ENCODE measurements around the gene CNTNAP2.
"Not testable (repeated sequence)": the region's sequence is repeated elsewhere in the genome, so short reads cannot be mapped to it uniquely, and the experiment has no call there.

Gene CNTNAP2

DNA sequence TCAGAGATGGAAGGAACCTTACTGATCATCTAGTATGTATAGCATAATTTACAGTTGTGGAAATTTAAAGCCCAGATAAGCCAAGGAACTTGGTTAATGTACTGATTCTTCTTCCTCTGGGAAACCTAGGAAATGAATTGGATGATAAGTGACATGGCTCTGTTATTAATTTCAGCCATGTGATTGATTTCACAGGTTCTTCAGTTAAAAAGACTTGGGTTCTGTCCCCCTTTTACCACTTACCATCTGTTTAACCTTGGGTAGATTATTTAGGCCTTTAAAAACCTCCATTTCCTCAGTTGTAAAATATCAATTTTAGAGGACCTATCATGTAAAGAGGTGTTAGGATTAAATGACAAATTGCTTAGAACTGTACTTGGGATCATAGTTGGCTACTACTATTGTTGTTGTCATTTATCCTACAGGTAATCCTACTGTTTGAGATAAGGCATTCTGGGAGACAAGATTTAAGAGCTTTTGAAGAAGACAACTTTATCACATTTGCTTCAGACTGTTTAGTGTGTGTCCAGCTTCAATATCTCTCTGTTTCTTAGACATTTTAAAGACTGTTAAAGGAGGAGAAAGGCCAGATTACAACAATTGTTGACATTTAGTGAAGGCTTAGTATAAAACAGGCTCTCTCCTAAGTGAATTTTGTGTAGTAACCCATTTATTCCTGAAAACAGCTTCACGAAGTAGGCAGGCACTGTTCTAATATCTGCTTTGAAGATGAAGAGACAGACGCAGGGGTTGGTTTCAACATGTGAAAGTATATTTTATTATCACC, 1476.9 kb downstream of the CNTNAP2 start:
- DNase-seq, result no peak

GRCh38 chr7:147595042-147595441, 1478.4 kb downstream of the CNTNAP2 start:
- DNase-seq, result no peak

DNA sequence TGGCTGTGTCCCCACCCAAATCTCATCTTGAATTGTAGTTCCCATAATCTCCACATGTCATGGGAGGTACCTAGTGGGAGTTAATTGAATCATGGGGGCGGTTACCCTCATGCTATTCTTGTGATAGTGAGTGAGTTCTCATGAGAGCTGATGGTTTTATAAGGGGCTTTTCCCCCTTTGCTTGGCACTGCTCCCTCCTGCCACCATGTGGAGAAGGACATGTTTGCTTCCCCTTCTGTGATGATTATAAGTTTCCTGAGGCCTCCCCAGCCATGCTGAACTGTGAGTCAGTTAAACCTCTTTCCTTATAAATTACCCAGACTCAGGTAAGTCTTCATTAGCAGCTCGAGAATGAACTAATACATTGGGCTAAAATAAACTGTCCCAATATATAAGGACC, 1482.1 kb downstream of the CNTNAP2 start:
- not testable (repeated sequence) for DNase-seq

- no peak for DNase-seq
Measured at GRCh38 chr7:147605323-147605722, 1488.7 kb downstream of the CNTNAP2 start.

DNA sequence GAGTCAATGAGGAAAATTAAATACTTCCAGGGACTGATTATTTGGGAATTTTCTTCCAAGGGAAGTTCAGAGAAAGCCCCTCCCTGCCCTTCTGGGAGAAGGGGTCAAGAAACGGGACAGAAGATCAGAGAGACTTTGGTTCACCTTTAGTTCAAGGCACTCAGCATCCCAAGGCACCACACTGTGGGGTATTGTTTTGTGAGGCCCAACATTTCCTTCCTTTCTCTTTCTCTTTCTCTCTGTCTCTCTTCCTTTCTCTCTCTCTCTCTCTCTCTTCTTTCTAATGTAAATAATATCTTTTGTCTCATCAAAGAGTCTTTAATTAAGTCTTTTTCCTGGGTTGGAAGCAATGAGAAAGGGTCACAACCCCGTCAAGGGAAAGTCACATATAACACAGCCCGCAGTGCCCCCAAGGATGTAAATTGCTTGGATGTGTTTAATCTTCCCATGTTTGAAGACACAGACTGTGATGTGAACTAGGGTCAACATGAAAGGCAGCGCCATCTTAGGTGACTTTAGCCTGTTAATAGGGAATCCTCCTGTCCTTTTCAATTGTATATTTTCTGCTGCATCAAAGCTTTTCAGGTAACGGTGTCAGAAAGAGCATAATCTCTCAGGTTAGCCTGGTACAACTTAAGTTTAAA, 1490.7 kb downstream of the CNTNAP2 start:
- no peak for DNase-seq

DNA sequence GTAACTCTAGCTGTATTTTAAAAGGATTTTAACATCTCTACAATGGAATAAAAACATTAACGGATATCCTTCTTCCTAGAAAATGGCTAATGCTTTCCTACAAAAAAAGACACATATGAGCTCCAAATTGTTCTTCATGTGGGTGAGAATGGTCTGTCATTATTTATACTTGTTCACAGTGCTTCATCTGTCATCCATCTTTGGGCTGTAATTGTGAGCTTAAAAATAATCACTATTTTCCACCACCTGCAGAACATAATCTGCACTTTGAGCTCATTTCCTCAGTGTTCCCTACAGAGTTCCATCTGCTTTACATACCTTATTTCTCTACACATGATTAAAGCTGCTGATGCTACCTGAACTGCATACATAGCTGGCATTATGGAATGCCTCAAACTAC, 1494.8 kb downstream of the CNTNAP2 start:
- DNase-seq, result no peak

- no peak for DNase-seq
Measured at GRCh38 chr7:147635288-147635687, 1518.7 kb downstream of the CNTNAP2 start.

DNA sequence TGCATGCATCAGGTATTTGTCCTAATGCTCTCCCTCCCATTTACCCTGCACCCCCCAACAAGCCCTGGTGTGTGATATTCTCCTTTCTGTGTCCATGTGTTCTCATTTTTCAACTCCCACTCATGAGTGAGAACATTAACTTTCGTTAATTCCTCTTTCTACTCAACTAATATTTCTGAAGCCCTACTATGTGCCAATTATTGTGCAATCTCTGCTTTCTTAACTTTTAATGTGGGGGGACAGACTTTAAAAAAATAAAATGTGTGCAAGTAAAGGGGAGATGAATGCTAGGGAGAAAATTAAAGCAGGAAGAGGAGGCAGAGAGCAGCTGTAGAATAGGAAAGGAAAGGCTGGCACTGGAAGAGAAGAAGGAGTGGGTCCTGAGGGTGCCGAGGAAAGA, 1520.0 kb downstream of the CNTNAP2 start:
- no peak for DNase-seq

GRCh38 chr7:147638566-147638965, 1522.0 kb downstream of the CNTNAP2 start:
- no peak for DNase-seq

DNA sequence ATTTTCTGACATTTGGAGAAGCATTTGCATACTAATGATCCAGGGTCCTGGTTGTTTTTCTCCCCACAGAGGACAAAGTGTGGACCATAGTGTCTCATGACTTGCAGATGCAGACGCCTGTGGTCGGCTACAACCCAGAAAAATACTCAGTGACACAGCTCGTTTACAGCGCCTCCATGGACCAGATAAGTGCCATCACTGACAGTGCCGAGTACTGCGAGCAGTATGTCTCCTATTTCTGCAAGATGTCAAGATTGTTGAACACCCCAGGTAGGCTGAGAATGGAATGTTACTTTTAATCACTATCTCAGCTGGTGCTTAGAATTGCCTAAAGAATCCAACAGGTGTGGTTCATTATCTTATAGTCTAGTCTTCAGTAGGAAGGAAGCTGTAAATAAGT, 1522.4 kb downstream of the CNTNAP2 start:
- DNase-seq, result no peak

DNA sequence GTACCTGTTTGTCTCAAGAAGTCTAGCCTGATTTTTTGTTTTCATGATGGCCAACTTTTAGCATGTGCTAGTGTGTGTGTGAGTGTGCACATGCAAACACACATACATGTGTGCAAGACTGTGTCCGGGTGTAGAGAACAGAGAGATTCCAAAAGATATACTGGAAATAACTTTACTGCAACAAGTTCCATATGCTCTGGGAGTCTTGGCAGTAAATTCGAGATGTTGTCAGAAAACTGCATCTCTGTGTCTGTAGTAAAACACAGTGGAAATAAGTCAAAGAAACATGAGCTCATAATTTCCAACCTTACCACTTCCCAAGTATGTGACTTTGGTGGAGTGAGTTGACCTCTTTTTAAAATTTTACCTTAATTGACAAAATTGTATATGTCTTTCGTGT, 1523.2 kb downstream of the CNTNAP2 start:
- no peak for DNase-seq

DNA sequence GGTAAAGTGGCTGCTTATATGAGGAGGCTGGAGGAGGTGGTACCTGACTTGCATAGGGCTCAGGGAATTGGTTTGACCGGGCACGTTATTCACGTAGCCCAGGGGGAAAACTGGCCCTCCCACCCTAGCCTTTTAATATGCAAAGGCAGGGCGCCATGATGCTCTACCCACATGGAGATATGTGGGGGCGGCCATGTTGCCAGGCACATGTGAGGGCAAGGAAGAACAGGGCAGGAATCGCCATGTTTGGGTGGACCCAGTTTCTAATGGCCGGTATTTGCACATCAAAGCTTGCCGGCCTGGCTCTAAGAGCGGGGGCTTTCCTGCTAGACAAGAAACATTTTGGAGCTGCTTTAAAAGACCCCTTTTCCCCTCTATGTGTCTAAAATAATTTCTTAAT, 1524.2 kb downstream of the CNTNAP2 start:
- DNase-seq, result no peak

- no peak for DNase-seq
Measured at GRCh38 chr7:147646568-147646967, 1530.0 kb downstream of the CNTNAP2 start.

DNA sequence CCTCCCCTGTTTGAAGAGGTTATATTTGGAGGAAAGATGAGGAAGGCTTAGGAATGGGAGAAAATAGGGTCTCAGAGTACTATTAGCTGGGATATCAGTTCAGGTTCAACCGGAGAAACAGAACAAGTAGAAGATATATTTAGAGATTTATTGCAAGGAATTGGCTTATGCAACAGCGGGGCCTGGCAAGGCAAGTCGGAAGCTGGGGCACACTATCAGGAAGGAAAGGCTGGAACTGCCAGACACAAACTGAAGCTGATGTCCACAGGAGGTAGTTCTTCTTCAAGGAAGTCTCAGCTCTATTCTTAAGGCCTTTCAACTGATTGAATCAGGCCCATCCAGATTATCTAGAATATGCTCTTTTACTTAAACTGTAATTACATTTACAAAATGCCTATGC, 1534.4 kb downstream of the CNTNAP2 start:
- DNase-seq, result no peak

- no peak for DNase-seq
Measured at GRCh38 chr7:147651601-147652000, 1535.0 kb downstream of the CNTNAP2 start.

GRCh38 chr7:147653456-147653855, 1536.9 kb downstream of the CNTNAP2 start:
- DNase-seq, result no peak

GRCh38 chr7:147658392-147658967, 1541.9 kb downstream of the CNTNAP2 start:
- DNase-seq, result peak; percentile 25

GRCh38 chr7:147659036-147659995, 1542.7 kb downstream of the CNTNAP2 start:
- DNase-seq, result no peak

GRCh38 chr7:147664541-147664940, 1547.9 kb downstream of the CNTNAP2 start:
- DNase-seq, result no peak

GRCh38 chr7:147670759-147671158, 1554.2 kb downstream of the CNTNAP2 start:
- no peak for DNase-seq

GRCh38 chr7:147674705-147675104, 1558.1 kb downstream of the CNTNAP2 start:
- no peak for DNase-seq

DNA sequence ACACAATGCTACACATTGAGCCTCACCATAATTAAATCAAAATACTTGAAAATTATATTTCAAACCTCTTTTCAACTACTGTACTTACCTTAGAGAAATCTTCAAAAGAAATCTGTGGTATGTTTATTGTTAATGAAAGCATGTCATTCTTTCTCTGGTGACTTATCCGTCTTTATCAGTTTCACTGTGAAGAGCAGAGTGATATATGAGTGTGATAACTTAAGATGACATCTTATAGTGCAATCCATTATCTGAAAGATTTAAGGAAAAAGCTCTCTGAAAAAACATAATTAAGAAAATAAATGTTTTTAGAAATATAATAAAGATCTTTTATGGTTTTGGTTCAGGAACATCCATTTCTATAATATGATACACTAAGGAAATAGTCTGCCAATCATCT, 1562.3 kb downstream of the CNTNAP2 start:
- no peak for DNase-seq

GRCh38 chr7:147681530-147681929, 1564.9 kb downstream of the CNTNAP2 start:
- DNase-seq, result no peak

Measured in right hindlimb (tissue), 1 donor.